Transverse colon (tissue), 4 donors: ENCODE data around the gene CCDC141. TPM values are rescaled to one million over a fixed set of nuclear protein-coding genes. Genes with fewer than 3 reads are reported as not detected.
"Not testable (repeated sequence)": the region's sequence is repeated elsewhere in the genome, so short reads cannot be mapped to it uniquely, and the experiment has no call there.

Experiments
- DNase-seq: peaks from one replicate; pipeline ENCODE4 v3.0.0-alpha.2; 2019
- H3K27ac ChIP-seq, 4 donors: fragments of 200-600 bp; sonication (generic); 2 replicates each; pipeline ENCODE4 v1.5.1; 2016 to 2018; ENCODE audit warnings: inconsistent platforms in 4 of 4
- H3K27me3 ChIP-seq: fragments of 200-600 bp; sonication (generic); 2 replicates; pipeline ENCODE4 v1.5.1; 2017; ENCODE audit warnings: inconsistent platforms
- H3K36me3 ChIP-seq, 4 donors: fragments of 200-600 bp; sonication (generic); 2 replicates each; pipeline ENCODE4 v1.5.1; 2017 to 2019; ENCODE audit warnings: inconsistent platforms in 4 of 4
- H3K4me1 ChIP-seq, 4 donors: fragments of 200-600 bp; sonication (generic); 2 replicates each; pipeline ENCODE4 v1.5.1; 2017 to 2020; ENCODE audit warnings: inconsistent platforms in 4 of 4
- H3K4me3 ChIP-seq, 4 donors: fragments of 200-600 bp; sonication (generic); 1 replicate in 1 of 4; 2 replicates in 3 of 4; pipeline versions ENCODE4 v1.5.1 to v1.6.1; 2017 to 2019; ENCODE audit warnings: inconsistent platforms in 4 of 4
- H3K9me3 ChIP-seq, 2 donors: fragments of 200-600 bp; sonication (generic); 2 replicates each; pipeline ENCODE4 v1.5.1; 2017 to 2019; ENCODE audit warnings: inconsistent platforms in 2 of 2
- CTCF ChIP-seq, 5 experiments: fragments of 200-600 bp in 3 of 5; fragments of 450-650 bp in 2 of 5; sonication (generic) in 3 of 5; IDR thresholded peaks; 1 replicate in 2 of 5; 2 replicates in 3 of 5; pipeline ENCODE4 v1.5.1; 2016 to 2017; ENCODE audit warnings: antibody characterized with exemption in 5 of 5, inconsistent platforms in 3 of 5, mild to moderate bottlenecking in 2 of 5, moderate library complexity in 1 of 5
- EP300 ChIP-seq: sonication (generic); formaldehyde crosslinking; IDR thresholded peaks from one replicate; pipeline ENCODE4 v1.6.1; 2017; ENCODE audit warnings: antibody characterized with exemption, low read depth
- POLR2A ChIP-seq: fragments of 450-650 bp; IDR thresholded peaks from one replicate; pipeline ENCODE4 v1.6.1; 2016; ENCODE audit warnings: antibody characterized with exemption, mild to moderate bottlenecking, moderate library complexity
- POLR2AphosphoS5 ChIP-seq, 3 donors: sonication (generic); formaldehyde crosslinking; IDR thresholded peaks; one replicate each; pipeline ENCODE4 v1.6.1; 2016; ENCODE audit warnings: antibody characterized with exemption in 3 of 3
- WGBS, 2 donors: methylation state at CpG; one replicate each; pipeline ENCODE4 v1.1.5; 2018; ENCODE audit warnings: low coverage in 1 of 2; 5-methylcytosine and 5-hydroxymethylcytosine counted together
- in situ Hi-C, 4 donors: fragments of 200-750 bp; cut with MboI; loops; one replicate each; pipeline versions ENCODE4 v1.15.0 to v1.15.1; 2017; ENCODE audit warnings: low sequenced_read_pairs in 3 of 4, low pct_ligation_motif_present in 1 of 4, low pct_unique_long_range_greater_than_20kb in 1 of 4
- intact Hi-C: fragments of 100-400 bp; cut with DNase I; formaldehyde crosslinking; loops from one replicate; pipeline ENCODE4 v1.15.1; 2023; ENCODE audit warnings: low total_unique reads
- total RNA-seq, 4 donors: library from RNA; depleted of rRNA; stranded (reverse); fragments of >200 nt; gene quantifications; one replicate each; pipeline ENCODE4 v1.1.0, GENCODE V29; 2016

Gene CCDC141
- total RNA-seq, 4 donors from 2014 or later: 0.40 to 8.6 (median 2.4) TPM

GRCh38 chr2:179069685-179070084 is 19.7 kb upstream of the CCDC141 start:
- no peak for DNase-seq
- H3K4me3 ChIP-seq: no peak overlapping the region
- no peaks in the 10 kb centered on the region for H3K4me1 ChIP-seq
- no peak overlapping the region for H3K27ac ChIP-seq
- no peaks in the 10 kb centered on the region for H3K36me3 ChIP-seq
- in situ Hi-C loops (no loop called here), intact Hi-C loops (no loop called here)
- TF ChIP-seq POLR2AphosphoS5 (IDR thresholded peaks at IDR 0.05) (no peak), POLR2A (no peak), EP300 (no peak), CTCF (IDR thresholded peaks at IDR 0.05) (no peak)
- WGBS, 2 donors: 70 to 84% methylated on average over 1 of the region's 1 CpG
- no peaks in the 10 kb centered on the region for H3K9me3 ChIP-seq
- H3K27me3 ChIP-seq: no peaks in the 10 kb centered on the region

- Histone ChIP-seq H3K27me3 (no peaks in the 10 kb centered on the region), H3K4me3 (no peak overlapping the region), H3K27ac (no peak overlapping the region), H3K36me3 (no peaks in the 10 kb centered on the region), H3K9me3 (no peaks in the 10 kb centered on the region), H3K4me1 (no peaks in the 10 kb centered on the region)
- WGBS, 2 donors: 65 to 71% methylated on average over 2 of the region's 2 CpGs
- in situ Hi-C loops (no loop called here), intact Hi-C loops (no loop called here)
- TF ChIP-seq EP300 (no peak), POLR2A (no peak), POLR2AphosphoS5 (IDR thresholded peaks at IDR 0.05) (no peak), CTCF (IDR thresholded peaks at IDR 0.05) (no peak)
- no peak for DNase-seq
Measured at GRCh38 chr2:179068991-179069643, 19.2 kb upstream of the CCDC141 start.

- DNase-seq: no peak
- WGBS, 2 donors: 85 to 88% methylated on average over 2 of the region's 2 CpGs
- intact Hi-C loops (no loop called here), in situ Hi-C loops (no loop called here)
- TF ChIP-seq POLR2A: no peak
- Histone ChIP-seq H3K36me3 (no peaks in the 10 kb centered on the region), H3K27ac (no peak overlapping the region), H3K4me1 (peaks cover 0 to 7% (median 0%) of the 10 kb centered on the region in 4 donors), H3K4me3 (no peak overlapping the region), H3K9me3 (no peaks in the 10 kb centered on the region), H3K27me3 (no peaks in the 10 kb centered on the region)
Measured at GRCh38 chr2:179059026-179059700, 9.2 kb upstream of the CCDC141 start.

- DNase-seq: no peak
- Histone ChIP-seq H3K4me1 (peaks cover 0 to 7% (median 0%) of the 10 kb centered on the region in 4 donors), H3K9me3 (no peaks in the 10 kb centered on the region), H3K27ac (no peak overlapping the region), H3K4me3 (no peak overlapping the region), H3K27me3 (no peaks in the 10 kb centered on the region), H3K36me3 (no peaks in the 10 kb centered on the region)
- 62 to 84% methylated on average over 3 to 5 of the region's 5 CpGs for WGBS, 2 donors
- in situ Hi-C loops: no loop called here
- TF ChIP-seq POLR2A (no peak), CTCF (IDR thresholded peaks at IDR 0.05) (no peak), POLR2AphosphoS5 (IDR thresholded peaks at IDR 0.05) (no peak), EP300 (no peak)
- intact Hi-C loops: no loop called here
Measured at GRCh38 chr2:179057737-179058136, 7.8 kb upstream of the CCDC141 start.

GRCh38 chr2:179053568-179053967 is 3.6 kb upstream of the CCDC141 start:
- DNase-seq, H3K36me3 ChIP-seq, H3K27me3 ChIP-seq, in situ Hi-C loops, intact Hi-C loops, H3K9me3 ChIP-seq, H3K4me3 ChIP-seq, H3K27ac ChIP-seq: not testable (repeated sequence)
- H3K4me1 ChIP-seq: peaks cover 0 to 22% (median 6%) of the 10 kb centered on the region in 4 donors
- WGBS, 2 donors: 81% methylated on average over 3 of the region's 3 CpGs; no CpG with 5 or more reads in 1 of the 2 donors
